GM21737 (cell line): ENCODE measurements around the gene GRIN1.

ENCODE experiments used
- ATAC-seq: cut with Tn5 transposase; IDR thresholded peaks from one replicate; pipeline ENCODE4 v1.9.1; 2021; ENCODE audit warnings: mild to moderate bottlenecking, moderate library complexity; ENCODE audit not compliant: unreplicated experiment

Gene GRIN1

DNA sequence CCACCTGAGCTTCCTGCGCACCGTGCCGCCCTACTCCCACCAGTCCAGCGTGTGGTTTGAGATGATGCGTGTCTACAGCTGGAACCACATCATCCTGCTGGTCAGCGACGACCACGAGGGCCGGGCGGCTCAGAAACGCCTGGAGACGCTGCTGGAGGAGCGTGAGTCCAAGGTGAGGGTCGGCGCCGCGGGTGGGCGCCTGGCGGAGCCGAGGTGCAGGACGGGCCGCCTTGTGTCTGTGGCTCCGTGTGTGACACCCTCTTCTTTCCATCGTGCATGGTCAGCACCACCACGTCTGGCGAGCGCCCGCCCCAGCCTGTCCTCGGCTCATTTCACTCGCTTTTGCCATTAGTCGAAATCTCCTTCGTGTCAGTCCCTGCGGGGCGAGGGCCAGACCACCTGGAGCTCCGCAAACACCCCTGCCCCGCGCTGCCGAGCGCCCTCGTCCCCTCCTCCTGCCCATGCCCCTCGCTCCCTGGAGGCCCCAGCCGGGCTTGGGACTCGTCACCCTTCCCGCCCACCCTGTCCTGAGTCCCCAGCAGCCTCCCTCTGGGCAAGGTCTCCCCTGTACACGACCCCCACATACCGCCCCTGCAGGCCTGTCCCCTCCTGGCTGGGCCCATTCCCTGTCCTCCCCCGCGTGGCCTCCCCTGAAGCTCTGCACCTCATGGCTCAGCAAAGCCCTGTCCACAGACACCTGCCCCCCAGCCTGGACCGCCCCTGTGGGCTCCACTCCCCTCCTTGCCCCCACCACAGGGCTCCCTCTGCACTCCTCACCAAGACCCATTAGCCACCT is 7.0 kb downstream of the GRIN1 start:
- ATAC-seq, result no peak

DNA sequence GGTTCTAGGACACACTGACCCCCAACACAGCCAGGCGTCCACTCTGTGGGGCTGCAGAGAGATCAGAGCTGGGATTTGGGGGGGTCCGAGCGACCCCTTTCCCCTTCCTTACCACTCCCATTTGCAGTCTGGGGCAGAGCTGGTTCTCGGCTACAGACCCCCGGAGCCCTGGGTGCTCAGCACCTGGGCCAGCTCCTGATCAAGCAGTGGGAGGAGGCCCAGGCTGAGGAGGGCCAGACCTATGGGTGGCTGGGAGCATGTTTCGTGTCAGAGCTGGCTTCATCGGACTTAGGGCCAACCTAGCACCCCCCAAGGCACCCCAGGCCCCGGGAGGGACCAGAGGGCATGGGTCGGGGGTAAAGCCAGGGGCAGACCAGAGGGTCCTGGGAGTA is 7.6 kb downstream of the GRIN1 start:
- ATAC-seq, result no peak

DNA sequence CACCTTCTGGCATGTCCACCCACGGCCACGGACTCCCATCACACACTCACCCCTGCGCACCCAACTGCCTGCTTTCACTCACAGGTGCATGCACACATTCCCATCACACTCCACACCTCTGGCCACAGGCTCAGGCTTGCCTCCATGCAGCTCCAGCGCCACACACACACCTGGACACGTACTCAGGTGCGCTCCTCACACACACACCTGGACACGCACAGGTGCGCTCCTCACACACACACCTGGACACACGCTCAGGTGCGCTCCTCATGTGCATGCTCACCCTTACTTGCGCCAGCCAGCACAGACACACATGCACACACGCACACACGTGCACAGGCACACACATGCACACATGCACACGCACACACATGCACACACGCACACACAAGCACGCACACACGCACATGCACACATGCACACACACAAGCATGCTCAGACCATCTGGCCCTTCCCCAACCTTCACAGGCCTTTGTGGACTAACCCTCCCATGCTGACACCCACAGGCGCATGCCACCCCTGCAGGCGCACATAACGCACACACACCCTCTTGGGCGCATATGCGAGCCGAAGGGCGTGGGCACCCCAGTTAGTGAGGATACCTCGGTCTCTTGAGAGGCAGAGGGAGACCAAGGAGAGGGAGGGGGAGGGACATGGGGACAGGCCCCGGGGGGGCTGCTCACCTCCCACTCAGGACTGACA is 8.3 kb downstream of the GRIN1 start:
- ATAC-seq, result no peak

DNA sequence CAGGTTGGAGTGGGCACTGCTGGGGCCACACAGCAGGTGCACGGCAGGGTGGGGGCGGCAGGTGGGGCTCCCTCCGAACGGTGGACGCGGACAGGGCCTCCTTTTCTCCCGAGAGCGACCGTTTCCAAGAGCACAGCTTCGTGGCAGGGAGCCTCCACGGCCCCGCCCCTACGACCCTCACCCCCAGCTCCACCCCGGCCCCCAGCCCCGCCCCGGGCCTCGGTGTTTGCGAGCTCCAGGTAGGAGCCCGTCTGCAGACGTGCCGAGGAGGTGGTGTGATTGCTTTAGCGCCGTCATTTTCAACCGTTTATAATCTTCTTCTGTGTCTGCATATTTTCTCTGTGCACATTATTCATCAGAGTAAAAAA is 8.8 kb downstream of the GRIN1 start:
- no peak for ATAC-seq

DNA sequence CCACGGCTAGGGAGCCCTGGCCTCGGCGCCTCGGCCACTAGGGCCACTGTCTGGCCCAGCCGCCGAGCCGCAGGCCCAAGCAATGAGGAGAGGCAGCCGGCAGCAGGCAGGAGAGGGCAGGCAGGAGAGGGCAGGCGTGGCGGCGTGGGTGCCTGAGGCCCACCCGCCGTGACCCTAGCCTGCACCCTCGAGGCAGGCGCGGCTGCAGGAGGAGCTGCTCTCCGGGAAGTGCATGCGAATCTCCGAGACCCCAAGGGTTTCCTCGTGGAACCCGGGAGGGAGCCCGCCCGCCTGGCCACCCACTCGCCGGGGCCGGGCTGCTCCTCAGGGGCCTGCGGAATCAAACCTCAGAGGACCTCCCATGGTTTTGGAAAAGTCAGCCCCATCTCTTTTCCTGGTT is 9.3 kb downstream of the GRIN1 start:
- ATAC-seq, result no peak

DNA sequence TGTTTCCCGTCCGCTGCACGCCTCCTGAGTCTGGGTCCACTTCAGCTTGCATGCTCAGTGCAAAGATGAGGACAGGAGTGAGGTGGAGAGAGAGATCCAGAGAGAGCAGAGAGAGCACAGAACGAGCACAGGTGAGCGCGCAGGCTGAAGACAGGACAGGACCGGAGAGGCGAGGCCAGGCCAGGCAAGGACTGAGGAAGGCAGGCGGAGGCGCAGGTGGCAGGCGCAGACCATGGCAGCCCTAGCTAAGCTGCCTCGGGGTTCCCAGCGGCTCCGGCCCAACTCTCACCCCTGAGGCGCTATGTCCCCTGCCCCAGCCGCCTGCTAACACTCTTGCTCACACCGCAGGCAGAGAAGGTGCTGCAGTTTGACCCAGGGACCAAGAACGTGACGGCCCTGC is 9.7 kb downstream of the GRIN1 start:
- no peak for ATAC-seq

DNA sequence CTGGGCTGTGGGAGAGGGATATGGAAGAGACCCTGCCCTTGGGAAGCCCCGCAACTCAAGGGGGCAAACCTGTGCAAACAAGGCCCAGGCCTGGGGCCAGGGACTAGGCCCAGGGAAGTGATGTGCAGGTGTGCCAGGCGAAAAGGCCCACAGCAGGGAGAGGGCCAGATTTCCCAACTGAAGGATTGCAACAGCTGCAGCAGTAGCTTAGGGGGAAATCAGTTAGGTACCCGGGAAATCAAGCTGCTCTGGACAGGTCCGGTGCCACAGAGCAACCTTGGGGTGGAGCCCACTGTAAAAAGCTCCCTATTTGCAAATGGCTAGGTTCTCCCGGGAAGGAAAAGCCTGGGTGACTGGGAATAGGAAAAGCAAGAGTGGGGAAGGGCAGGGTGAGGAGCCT is 10.4 kb downstream of the GRIN1 start:
- ATAC-seq, result no peak

DNA sequence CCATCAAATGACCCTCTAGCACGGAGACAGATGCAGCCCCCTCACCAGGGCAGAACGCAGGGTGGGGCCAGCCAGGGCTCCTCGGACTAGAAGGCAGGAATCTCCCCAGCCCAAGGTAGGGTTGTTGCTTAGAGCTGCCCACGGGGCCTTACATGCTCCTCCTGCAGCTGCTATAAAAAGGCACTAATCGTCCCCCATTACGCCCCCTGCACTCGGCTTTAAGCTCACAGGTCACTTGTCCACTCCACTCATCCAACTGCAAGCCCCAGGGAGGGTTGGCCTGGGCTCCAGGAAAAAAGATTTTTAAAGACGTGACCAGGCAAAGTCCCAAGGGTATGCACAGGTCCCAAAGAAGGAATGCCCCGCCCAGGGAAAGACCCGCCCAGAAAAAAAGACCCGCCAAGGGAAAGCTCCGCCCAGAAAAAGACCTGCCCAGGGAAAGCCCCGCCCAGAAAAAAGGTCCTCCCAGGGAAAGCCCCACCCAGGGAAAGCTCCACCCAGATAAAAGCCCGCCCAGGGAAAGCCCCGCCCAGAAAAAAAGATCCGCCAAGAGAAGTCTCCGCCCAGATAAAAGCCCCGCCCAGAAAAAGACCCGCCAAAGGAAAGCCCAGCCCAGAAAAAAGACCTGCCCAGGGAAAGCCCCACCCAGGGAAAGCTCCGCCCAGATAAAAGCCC is 11.1 kb downstream of the GRIN1 start:
- ATAC-seq, result peak; percentile 20

DNA sequence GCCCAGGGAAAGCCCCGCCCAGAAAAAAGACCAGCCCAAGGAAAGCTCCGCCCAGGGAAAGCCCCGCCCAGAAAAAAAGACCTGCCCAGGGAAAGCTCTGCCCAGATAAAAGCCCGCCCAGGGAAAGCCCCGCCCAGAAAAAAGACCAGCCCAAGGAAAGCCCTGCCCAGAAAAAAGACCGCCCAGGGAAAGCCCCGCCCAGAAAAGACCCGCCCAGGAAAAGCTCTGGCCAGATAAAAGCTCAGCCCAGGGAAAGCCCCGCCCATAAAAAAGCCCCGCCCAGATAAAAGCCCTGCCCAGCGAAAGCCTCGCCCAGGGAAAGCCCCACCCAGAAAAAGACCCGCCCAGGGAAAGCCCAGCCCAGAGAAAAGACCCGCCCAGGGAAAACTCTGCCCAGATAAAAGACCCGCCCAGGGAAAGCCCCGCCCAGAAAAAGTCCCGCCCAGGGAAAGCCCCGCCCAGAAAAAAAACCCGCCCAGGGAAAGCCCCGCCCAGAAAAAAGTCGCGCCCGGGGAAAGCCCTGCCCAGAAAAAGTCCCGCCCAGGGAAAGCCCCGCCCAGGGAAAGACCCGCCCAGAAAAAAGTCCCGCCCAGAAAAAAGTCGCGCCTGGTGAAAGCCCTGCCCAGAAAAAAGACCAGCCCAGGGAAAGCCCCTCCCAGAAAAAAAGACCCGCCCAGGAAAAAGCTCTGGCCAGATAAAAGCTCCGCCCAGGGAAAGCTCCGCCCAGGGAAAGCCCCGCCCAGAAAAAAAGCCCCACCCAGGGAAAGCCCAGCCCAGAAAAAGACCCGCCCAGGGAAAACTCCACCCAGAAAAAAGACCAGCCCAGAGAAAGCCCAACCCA is 11.9 kb downstream of the GRIN1 start:
- ATAC-seq, result peak; percentile 42

DNA sequence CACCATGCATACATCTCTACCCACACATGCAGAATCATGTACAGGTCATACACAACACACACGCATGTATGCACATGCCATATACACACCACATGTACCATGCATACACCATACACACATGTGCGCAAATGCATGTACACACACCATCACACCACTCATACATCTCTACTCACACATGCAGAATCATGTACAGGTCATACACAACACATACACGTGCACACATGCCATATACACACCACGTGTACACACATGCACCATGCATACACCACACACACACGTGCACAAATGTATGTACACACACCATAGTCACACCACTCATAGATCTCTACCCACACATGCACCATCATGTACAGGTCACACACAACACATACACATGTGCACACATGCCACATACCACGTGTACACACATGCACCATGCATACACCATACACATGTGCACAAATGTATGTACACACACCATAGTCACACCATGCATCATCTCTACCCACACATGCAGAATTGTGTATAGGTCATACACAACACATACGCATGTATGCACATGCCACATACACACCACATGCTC is 14.0 kb downstream of the GRIN1 start:
- no peak for ATAC-seq

DNA sequence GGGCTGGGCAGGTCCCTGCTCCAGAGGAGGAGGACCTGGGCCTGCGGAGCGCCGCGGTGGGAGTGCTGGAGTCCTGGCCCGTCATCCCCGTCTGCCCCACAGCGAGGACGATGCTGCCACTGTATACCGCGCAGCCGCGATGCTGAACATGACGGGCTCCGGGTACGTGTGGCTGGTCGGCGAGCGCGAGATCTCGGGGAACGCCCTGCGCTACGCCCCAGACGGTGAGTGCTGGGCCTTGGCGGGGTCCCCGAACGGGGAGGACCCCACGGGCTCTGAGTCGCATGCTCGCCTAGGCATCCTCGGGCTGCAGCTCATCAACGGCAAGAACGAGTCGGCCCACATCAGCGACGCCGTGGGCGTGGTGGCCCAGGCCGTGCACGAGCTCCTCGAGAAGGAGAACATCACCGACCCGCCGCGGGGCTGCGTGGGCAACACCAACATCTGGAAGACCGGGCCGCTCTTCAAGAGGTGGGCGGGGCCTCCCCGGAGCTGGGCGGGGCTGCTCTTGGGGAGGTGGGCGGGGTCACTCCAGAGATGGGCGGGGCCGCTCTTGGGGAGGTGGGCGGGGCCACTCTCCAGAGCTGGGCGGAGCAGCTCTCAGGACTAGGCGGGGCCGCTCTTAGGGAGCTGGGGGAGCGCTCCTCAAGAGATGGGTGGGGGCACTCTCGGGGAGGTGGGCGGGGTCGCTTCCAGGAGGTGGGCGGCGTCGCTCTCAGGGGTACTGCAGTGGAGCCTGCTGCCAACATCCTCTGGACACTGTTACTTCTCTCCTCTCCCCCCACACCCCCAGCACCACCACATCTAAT is 17.8 kb downstream of the GRIN1 start:
- no peak for ATAC-seq

DNA sequence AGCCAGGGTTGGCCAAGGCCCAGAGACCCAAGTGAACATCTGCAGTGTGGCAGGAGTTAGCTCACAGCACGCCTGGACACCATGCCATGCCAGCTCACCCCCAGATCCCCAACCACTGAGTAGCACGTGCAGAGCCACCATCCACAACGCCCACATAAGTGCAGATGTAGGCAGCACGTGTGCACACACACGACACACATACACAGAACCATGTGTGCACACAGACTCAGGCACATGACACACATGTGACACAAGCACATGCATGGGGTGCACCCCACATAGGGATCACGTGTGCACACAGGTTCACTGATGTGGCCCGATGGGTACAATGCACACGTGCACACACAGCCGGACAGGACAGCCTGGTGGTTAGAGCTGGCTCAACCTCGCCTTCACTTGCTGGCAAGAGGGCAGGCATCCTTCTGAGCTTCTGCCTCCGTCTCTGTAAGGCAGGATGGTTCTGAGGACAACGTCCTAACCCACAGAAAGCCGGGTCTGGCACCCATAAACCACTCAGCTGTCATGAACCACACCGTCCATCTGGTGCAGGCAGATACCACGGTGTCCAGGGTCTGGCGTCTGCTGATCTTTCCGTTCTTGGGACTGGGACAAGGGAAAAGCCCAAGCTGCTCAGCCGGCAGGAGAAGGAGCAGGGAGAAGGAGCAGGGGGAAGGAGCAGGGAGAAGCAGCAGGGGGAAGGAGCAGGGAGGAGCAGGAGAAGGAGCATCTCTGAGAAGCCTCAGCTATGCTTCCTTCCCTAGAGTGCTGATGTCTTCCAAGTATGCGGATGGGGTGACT is 18.9 kb downstream of the GRIN1 start:
- no peak for ATAC-seq

DNA sequence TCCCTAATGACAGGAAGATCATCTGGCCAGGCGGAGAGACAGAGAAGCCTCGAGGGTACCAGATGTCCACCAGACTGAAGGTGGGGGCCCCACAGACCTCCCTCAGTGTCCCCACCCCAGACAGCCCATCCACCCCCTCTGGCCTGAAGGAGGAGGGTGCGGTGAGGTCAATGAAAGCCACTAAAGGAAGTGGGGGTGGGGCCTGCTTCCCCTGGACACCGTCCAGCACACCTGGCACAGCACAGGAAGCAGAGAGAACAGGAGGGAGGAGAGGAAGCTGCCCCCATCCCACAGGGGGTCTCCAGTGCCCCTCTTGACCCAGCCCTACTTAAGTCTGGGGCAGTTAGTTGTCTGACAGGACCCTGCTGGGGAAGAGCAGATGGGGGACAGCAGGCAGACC is 19.7 kb downstream of the GRIN1 start:
- ATAC-seq, result no peak

DNA sequence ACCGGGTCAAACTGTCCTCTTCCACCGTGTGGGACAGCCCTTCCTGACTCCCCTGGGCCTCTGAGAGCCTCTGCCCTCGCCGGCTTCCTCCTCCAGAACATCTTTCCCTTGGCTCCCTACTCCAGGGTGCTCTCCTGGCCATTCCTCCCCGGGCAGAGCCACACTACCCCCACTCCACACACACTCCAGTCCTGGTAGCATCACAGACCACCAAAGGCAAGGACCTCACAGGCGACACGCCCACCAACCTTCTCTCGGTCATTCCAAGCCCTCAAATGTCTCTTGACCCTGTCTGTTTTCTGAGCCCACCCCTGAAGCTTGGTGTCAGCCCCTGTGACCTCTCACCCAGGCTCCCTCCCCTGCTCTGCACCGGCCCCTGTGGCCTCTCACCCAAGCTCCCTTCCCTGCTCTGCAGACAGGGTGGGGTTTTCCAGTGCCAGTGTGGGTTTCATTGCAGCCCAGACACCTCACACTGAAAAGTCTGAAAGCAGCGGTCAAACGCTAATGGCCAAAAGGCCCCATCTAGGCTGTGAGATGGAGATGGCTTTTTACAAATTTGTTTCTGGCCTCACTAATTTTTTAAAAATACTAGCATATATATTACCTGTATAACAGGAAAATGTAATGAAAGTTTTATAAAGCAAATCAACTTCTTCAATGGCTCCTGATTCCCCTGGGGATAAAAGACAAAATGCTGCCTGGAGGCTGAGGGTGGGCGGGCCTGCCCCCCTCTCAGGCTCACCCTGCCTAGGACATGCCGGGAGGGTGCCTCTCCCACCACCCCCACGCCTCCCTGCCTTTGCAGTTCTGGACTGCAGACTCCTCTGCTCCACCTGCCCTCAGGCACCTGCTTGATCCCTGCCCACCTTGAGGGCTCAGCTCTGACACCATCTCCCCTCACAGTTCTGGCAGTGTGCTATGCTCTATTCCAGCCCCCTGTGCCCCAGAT is 20.4 kb downstream of the GRIN1 start:
- no peak for ATAC-seq

DNA sequence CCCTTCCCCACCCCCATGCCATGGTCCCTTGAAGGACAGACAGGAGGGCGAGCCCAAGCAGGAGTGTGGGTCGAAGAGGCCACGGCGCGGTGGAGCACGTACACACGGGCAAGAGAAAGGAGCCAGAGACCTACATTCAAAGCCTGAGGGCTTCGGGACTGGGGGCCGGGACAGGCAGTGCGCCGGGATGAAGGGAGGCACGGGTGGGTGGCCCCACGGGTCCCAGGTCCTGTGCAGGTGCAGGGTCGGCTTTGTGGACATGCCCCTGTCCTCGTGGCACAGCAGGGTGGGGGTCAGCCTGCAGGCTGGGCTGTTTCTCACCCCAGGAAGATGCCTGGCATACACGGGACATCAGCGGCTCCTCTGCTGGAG is 21.1 kb downstream of the GRIN1 start:
- ATAC-seq, result no peak

DNA sequence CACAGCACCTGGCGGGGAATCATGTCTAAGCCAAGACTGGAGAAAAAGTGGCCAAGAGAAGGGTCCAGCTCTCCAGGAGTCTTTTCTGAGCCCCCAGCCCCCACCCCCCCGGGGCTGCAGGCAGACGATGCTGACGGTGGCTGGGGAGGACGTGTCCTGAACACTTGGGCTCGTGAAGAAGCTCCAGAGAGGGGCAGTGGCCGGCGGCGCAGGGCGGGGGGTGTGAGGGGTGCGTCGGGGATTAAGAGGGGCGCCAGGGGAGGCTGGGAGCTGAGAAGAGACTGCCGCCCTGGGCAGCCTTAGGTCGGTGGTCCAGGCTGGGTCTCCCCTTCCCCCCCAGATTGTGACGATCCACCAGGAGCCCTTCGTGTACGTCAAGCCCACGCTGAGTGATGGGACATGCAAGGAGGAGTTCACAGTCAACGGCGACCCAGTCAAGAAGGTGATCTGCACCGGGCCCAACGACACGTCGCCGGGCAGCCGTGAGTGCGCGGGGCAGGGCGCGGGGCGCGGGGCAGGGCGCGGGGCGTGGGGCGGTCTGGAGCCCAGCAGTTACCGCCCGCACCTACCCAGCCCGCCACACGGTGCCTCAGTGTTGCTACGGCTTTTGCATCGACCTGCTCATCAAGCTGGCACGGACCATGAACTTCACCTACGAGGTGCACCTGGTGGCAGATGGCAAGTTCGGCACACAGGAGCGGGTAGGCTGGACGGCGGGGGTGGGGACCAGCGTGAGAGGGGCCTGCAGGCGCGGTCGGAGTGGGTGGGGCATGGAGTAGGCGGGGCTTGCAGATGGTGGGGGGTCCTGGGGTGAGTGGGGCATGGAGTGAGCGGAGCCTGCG is 22.0 kb downstream of the GRIN1 start:
- no peak for ATAC-seq
